ENCODE results near the gene SEMA5A. TPM values are rescaled to one million over a fixed set of nuclear protein-coding genes. Genes with fewer than 3 reads are reported as not detected.
A peak's percentile ranks its signal among the peaks of the same experiment; 100 is the strongest.

The SEMA5A gene
- total RNA-seq, 1 donor = 42.3 TPM

DNA sequence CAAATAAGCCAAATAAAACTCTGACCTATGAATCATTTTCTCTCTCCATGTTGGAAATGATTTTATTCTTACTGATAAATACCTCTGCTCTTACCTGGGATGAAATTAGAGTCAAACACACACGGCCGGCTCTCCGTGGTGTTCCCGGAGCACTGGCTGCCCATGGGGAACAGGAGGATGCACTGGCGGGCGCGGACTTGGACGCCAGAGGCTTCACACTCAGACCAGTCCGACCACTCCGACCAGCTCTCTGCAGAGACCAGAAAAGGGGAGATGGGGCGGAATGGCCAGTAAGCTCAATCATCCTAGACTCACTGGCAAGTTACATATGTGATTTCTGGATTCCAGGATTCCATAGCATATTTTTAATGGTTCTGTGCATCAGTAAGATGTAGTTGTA is 494.1 kb downstream of the SEMA5A start:
- Histone ChIP-seq H3K27ac (ENCODE audit: low read depth, low read length) (no peak overlapping the region), H3K4me3 (ENCODE audit: insufficient read depth, low read length) (no peak overlapping the region)

GRCh38 chr5:9047932-9048331 is 497.9 kb downstream of the SEMA5A start:
- Histone ChIP-seq H3K27ac (ENCODE audit: low read depth, low read length) (peak overlapping the region; percentile 94), H3K4me1 (ENCODE audit: insufficient read depth, low read length) (peaks cover 23% of the 10 kb centered on the region), H4K20me1 (ENCODE audit: insufficient read depth, low read length) (no peaks in the 10 kb centered on the region), H3K9me3 (ENCODE audit: low read depth, low read length) (no peaks in the 10 kb centered on the region), H3K79me2 (ENCODE audit: insufficient read depth, low read length) (no peaks in the 10 kb centered on the region), H2AFZ (ENCODE audit: low read length) (no peak overlapping the region), H3K27me3 (ENCODE audit: insufficient read depth, low read length) (no peaks in the 10 kb centered on the region), H3K36me3 (ENCODE audit: insufficient read depth, low read length) (peaks cover 12% of the 10 kb centered on the region), H3K4me2 (ENCODE audit: insufficient read depth, low read length) (no peak overlapping the region), H3K4me3 (ENCODE audit: insufficient read depth, low read length) (no peak overlapping the region)
- DNase-seq (ENCODE audit: insufficient read length, low spot score, missing footprints) = no peak
- TF ChIP-seq, protein P1, sequence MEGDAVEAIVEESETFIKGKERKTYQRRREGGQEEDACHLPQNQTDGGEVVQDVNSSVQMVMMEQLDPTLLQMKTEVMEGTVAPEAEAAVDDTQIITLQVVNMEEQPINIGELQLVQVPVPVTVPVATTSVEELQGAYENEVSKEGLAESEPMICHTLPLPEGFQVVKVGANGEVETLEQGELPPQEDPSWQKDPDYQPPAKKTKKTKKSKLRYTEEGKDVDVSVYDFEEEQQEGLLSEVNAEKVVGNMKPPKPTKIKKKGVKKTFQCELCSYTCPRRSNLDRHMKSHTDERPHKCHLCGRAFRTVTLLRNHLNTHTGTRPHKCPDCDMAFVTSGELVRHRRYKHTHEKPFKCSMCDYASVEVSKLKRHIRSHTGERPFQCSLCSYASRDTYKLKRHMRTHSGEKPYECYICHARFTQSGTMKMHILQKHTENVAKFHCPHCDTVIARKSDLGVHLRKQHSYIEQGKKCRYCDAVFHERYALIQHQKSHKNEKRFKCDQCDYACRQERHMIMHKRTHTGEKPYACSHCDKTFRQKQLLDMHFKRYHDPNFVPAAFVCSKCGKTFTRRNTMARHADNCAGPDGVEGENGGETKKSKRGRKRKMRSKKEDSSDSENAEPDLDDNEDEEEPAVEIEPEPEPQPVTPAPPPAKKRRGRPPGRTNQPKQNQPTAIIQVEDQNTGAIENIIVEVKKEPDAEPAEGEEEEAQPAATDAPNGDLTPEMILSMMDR (IDR thresholded peaks at IDR 0.05; ENCODE audit: extremely low read depth, low read depth, low read length) = no peak

More for the DNA sequence above, 494.1 kb downstream of the SEMA5A start:
- Histone ChIP-seq H3K27me3 (ENCODE audit: insufficient read depth, low read length) (no peaks in the 10 kb centered on the region), H3K4me2 (ENCODE audit: insufficient read depth, low read length) (no peak overlapping the region), H3K36me3 (ENCODE audit: insufficient read depth, low read length) (no peaks in the 10 kb centered on the region), H3K9me3 (ENCODE audit: low read depth, low read length) (no peaks in the 10 kb centered on the region), H4K20me1 (ENCODE audit: insufficient read depth, low read length) (no peaks in the 10 kb centered on the region), H2AFZ (ENCODE audit: low read length) (no peak overlapping the region), H3K4me1 (ENCODE audit: insufficient read depth, low read length) (peaks cover 27% of the 10 kb centered on the region), H3K79me2 (ENCODE audit: insufficient read depth, low read length) (no peaks in the 10 kb centered on the region)
- no peak for DNase-seq (ENCODE audit: insufficient read length, low spot score, missing footprints)
- TF ChIP-seq, protein P1 (IDR thresholded peaks at IDR 0.05; ENCODE audit: extremely low read depth, low read depth, low read length) = no peak

DNA sequence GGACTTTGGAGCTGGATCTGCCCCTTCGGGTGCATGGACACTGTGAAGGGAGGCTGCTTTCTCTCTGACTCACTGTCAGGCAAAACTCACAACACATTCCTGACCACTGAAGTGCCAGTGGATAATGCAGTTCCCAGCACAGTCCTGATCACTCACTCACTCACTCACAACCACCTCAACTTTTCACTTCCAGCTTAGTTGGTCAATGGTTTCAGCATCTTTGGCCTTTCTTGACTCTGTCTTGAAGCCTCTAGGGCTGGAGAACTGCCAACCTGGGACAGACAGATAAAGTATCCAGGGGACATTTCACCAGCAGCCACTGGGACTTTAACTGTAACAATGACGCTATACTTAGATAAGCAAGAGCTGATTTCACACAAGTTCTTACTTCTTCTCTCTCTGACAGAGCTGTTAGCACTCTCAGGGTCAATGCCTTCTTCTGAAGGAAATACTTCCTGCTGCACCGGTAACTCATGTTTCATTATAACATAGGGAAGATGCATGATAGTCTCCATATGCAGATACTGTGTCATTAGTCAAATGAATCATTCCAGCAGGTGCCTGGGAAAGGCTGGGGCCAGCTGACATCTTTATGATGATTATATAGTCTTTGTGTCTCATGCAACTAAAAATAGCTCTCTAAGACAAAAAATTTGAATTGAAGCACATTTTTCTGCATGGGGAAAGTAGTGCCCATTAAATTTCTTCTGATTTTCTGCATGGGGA is 499.0 kb downstream of the SEMA5A start:
- Histone ChIP-seq H3K4me2 (ENCODE audit: insufficient read depth, low read length) (peak overlapping the region; percentile 47), H3K79me2 (ENCODE audit: insufficient read depth, low read length) (no peaks in the 10 kb centered on the region), H3K9me3 (ENCODE audit: low read depth, low read length) (no peaks in the 10 kb centered on the region), H2AFZ (ENCODE audit: low read length) (no peak overlapping the region), H3K27ac (ENCODE audit: low read depth, low read length) (peak overlapping the region; percentile 94), H3K36me3 (ENCODE audit: insufficient read depth, low read length) (peaks cover 12% of the 10 kb centered on the region), H3K4me3 (ENCODE audit: insufficient read depth, low read length) (no peak overlapping the region), H3K27me3 (ENCODE audit: insufficient read depth, low read length) (no peaks in the 10 kb centered on the region), H3K4me1 (ENCODE audit: insufficient read depth, low read length) (peaks cover 23% of the 10 kb centered on the region), H4K20me1 (ENCODE audit: insufficient read depth, low read length) (no peaks in the 10 kb centered on the region)
- TF ChIP-seq, protein P1 (IDR thresholded peaks at IDR 0.05; ENCODE audit: extremely low read depth, low read depth, low read length) = no peak
- DNase-seq (ENCODE audit: insufficient read length, low spot score, missing footprints) = peak; percentile 91

DNA sequence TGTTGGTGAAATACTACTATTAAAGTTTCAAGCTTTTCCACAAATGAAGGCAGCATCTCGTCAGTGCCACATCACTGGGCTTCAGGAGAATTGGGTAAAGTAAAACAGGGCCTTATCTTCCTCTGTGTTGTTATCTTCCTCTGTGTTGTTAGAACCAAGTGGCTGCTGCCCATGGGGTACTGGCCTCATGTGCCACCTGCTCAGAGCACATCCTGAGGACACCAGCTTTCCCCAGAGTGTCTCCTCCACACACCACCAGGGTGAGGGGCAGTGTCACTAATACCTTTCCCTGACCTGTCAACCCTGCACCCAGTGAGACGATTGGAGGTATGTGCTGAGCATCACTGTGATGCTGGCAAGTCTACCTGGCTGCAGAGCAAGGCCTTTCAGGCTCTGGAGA is 499.9 kb downstream of the SEMA5A start:
- Histone ChIP-seq H3K27ac (ENCODE audit: low read depth, low read length) (peak overlapping the region; percentile 94), H3K27me3 (ENCODE audit: insufficient read depth, low read length) (no peaks in the 10 kb centered on the region), H4K20me1 (ENCODE audit: insufficient read depth, low read length) (no peaks in the 10 kb centered on the region), H3K36me3 (ENCODE audit: insufficient read depth, low read length) (peaks cover 12% of the 10 kb centered on the region), H2AFZ (ENCODE audit: low read length) (no peak overlapping the region), H3K9me3 (ENCODE audit: low read depth, low read length) (no peaks in the 10 kb centered on the region), H3K4me3 (ENCODE audit: insufficient read depth, low read length) (no peak overlapping the region), H3K4me1 (ENCODE audit: insufficient read depth, low read length) (peaks cover 23% of the 10 kb centered on the region), H3K79me2 (ENCODE audit: insufficient read depth, low read length) (no peaks in the 10 kb centered on the region), H3K4me2 (ENCODE audit: insufficient read depth, low read length) (no peak overlapping the region)
- TF ChIP-seq, protein P1 (IDR thresholded peaks at IDR 0.05; ENCODE audit: extremely low read depth, low read depth, low read length) = no peak
- DNase-seq (ENCODE audit: insufficient read length, low spot score, missing footprints) = peak; percentile 44

All from osteoblast (primary cell).